ENCODE measurements around the gene SYNE1.

GRCh38 chr6:152087701-152088100 is 549.5 kb downstream of the SYNE1 start:
- TF ChIP-seq CTCF (IDR thresholded peaks at IDR 0.05), result no peak
- TF ChIP-seq POLR2A (IDR thresholded peaks at IDR 0.05), result no peak
